ENCODE measurements around the gene TRIM9.

Gene TRIM9
- 0.06 to 1.0 (median 0.39) reads per million in 18 experiments for total RNA-seq

DNA sequence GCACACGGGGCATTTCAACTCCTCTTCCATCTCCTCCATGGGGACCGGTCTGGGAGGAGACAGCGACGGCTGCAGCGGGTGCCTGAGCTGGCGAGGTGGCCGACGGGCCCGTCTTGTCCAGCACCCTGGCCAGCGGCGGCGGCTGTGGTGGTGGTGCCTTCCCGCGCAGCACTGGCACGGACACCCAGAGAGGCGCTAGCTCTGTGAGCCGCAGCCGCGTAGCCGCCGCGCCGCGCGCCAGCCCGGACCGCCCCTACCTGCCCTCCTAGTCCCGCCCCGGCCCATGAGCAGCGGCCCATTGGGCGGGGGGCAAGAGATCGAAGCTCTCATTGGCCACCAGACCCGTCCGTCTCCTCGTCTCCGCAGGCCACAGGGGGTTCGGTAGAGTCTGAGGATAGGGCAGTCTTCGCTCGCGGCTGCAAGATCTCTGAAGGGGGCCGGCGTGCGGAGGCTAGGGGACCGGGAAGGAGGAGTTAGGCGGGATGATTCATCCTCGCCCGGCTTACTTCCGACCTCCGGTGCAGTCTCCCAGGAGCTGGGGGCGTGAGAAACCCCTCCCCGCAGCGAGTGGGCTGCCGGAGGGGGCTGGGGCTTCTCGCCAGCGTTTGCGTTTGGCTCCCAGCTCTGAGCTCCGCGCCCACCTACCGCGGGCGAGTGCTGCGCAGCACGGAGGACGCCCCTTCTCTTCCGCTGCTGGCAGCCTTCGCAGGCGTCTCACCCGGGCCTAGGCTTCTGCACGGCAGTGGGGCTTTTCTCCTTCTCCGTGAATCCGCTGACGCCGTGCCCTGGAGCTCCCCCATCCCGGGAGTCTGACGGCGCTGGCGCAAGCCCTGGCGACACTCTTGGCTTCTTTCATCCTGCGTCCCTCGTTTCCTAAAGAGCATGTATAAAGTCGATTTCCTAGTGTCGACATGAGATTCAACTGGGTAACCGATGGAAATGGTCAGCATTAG is at the start of gene TRIM9:
Gene TRIM9, minus strand, starts transcription at position 205 of the 953 bp plus-strand sequence. Its CDS starts 166 bp downstream, at position 39.
- peak; percentile 90 to 96 for DNase-seq

GRCh38 chr14:51140856-51141255 is 46.0 kb upstream of the TRIM9 start:
- DNase-seq = no peak

GRCh38 chr14:51140338-51140737 is 45.4 kb upstream of the TRIM9 start:
- no peak for DNase-seq

GRCh38 chr14:51139121-51139681 is 44.3 kb upstream of the TRIM9 start:
- DNase-seq = peak; percentile 82 to 95

DNA sequence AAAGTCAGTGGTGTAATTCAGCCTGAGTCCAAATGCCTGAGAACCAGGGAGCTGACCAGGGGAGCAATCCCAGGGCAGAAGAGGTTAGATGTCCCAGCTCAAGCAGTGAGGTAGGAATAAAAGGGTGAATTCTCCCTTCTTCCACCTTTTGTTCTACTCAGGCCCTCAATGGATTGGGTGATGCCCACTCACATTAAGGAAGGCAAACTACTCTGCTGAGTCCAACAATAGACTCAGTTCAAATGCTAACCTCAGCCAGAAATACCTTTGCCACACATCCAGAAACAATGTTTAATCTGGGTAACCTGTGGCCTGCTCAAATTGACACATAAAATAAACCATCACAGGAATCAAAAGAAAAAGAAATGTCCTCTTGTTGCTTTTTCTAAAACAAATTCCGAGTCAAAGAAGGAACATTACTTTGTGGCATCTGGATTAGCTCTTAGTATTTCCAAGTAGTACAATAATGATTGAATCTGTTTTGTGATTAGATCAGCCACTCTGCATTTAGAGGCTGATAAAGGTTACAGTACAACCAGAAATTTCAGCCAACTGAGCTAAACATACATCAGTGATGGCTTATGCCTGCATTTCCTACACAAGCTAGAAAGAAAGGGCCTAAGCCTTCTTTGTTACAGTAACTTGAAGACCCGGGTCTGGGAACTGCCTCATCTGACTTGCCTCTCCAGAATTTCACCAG is 43.6 kb upstream of the TRIM9 start:
- DNase-seq = no peak

GRCh38 chr14:51131516-51131915 is 36.6 kb upstream of the TRIM9 start:
- DNase-seq = no peak

- DNase-seq = no peak
Observed at GRCh38 chr14:51129130-51129529, 34.2 kb upstream of the TRIM9 start.

DNA sequence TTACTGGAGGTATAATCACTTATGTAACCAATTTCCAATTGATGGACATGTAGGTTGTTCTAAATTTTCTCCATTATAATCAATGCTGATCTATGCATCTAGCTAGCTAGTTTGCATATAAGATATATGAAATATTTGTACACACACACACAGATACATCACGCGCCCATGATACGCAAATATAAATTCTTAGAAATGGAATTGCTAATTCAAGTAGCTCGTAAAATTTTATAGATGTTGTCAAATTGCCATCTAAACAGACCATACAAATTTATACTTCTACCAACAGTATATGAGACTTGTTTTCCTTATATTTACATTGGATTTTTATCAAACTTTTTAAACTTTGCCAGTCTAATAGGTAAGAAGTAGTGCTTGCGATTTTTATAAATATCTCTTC is 29.1 kb upstream of the TRIM9 start:
- no peak for DNase-seq

DNA sequence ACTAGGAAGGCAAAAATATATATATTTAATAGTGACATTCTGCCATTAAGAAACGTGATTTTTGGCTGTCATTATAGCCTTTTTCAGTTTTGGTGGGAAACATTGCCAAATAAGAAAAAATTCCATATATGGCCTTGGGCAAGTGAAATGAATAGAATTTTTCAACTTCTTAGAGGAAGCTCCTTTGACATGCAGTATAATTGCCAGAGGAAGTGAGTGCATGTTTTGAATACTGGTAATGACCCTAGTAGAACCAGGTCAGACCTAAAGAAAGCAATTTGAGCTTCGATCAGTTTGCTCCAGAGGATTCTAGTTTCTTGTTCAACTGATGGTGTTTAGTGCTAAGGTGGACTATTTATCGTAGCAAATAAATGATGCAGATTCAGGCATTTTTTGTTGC is 26.2 kb upstream of the TRIM9 start:
- DNase-seq = no peak

DNA sequence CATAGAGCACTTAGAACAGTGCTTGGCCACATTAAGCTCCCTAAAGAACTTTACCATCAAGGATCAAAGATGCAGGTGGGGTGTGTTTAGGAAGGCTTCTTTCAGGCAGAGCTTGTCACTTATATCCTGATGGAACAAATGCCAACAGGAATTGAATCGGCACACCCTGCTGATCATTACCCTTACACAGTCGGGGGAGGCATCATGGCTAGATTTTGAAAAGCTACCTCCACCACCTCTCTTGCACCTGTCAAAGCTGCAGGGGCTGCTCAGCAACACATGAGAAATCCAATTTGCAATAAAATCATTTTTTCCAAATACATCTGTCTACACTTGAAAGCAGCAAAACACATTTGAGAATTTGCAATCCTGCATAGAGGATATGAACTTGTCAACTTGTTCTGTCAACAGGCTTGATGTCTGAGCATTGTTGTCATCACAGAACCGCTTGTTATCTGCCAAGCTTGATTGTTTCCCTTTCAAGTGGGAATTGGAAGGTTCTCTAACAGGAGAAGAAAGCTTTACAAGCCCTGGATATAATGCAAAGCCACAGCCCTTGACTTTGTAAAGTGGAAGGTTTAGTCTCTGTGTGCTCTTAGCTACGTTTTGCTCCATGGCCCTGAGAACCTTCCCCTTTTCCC is 24.6 kb upstream of the TRIM9 start:
- DNase-seq = no peak

DNA sequence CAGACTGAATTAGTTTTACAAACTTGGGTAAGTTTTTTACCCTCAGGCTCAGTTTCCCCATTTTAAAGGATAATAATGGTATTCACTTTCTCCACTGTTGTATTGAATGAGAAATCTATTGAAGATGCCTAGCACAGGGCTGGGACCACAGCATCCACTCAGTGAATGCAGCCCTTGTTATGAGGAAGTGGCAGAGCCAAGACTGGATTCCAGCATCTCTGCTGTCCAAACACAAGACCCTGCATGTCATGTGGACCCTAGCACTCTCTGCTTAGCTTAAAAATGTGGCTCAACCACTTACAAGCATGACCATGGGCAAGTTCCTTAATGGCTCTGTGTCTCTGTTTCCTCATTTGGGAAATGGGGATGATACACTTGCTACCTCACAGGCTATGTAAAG is 24.1 kb upstream of the TRIM9 start:
- peak; percentile 32 to 33 for DNase-seq

DNA sequence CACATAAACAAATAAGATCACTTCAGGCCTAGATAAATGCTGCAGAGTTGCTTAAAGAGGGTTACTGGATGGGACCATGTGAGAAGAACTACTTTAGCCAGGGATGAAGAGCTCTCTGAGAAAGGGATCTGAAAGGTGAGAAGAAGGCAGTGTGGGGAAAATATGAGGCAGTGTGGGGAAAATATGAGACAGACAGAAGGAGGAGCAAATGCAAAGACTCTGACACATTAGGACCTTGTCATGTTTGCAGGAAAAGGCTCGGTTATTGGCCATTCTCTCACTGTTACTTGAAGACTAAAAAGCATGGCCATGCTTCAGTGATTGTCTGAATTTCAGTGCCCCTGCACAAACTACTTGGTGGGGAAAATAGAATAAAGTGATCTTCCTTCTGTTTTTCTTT is 22.7 kb upstream of the TRIM9 start:
- DNase-seq = no peak

- no peak for DNase-seq
Observed at GRCh38 chr14:51116682-51117081, 21.8 kb upstream of the TRIM9 start.

- DNase-seq = no peak
Observed at GRCh38 chr14:51109651-51110050, 14.7 kb upstream of the TRIM9 start.

GRCh38 chr14:51107801-51108200 is 12.9 kb upstream of the TRIM9 start:
- peak in 1 of 2 donors; percentile 52 for DNase-seq

DNA sequence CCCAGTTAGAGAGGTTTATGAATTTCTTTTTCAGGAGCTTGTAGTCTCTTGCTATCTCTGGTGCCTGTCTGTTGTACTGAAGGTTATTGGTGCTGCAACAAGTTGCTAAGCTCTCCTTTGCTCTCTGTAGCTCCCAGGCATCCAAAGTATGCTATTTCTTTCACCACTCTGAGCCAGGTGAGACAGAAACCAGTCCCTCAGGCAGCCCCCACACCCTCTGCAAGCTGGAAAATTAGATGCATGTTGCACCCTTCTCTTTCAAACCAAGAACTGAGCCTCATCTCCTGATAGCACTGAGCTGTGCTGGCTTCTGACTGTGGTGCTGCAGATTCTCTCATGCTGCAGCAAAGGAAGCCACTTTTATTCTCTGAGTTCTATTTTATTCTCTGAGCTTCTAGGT is 9.6 kb upstream of the TRIM9 start:
- DNase-seq = no peak

- DNase-seq = no peak
Observed at GRCh38 chr14:51097287-51097686, 2.4 kb upstream of the TRIM9 start.

- no peak for DNase-seq
Observed at GRCh38 chr14:51096870-51097269, 2.0 kb upstream of the TRIM9 start.

- DNase-seq = peak in 1 of 2 donors; percentile 57
Observed at GRCh38 chr14:51095854-51096823, 1.2 kb upstream of the TRIM9 start.

DNA sequence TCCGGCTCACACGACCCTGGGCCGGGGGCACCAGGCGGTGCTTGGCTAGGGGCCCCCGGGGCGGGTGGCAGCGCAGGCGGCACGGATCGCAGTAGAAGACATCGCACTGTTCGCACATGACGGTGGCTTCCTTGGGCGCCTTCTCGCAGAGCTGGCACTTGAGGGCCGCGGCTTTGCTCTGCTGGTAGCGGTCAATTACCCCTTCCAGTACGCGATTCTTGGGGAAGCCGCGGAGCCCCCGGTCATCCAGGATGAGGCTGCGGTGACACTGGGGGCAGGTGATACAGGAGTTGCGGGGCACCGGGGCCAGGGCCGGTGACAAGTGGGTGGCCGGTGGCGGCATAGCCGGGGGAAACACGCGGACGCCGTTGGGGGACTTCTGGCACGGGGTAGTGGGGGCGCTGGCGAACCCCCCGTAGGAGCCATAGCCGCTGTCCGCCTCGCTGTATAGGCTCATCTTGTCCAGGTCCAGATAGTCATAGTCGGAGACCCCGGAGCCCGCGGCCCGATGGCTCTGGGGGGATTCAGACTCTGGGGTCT is 553 bp downstream of the TRIM9 start:
- DNase-seq = no peak
